K562 (cell line): ENCODE results near the gene PPP4C. TPM values are rescaled to one million over a fixed set of nuclear protein-coding genes. Genes with fewer than 3 reads are reported as not detected.

ENCODE experiments used
- ARID2 ChIP-seq: fragments of 450-650 bp; IDR thresholded peaks from 2 replicates; pipeline ENCODE4 v1.6.1; 2017; ENCODE audit warnings: antibody characterized with exemption, mild to moderate bottlenecking
- BRD4 ChIP-seq: fragments of 200-600 bp; sonication (generic); IDR thresholded peaks from 2 replicates; pipeline ENCODE4 v1.6.1; 2017; ENCODE audit warnings: inconsistent platforms
- CHD1 ChIP-seq: fragments of 200-600 bp; sonication (generic); IDR thresholded peaks from one replicate; pipeline ENCODE4 v1.6.1; 2012; ENCODE audit warnings: mild to moderate bottlenecking, moderate library complexity, low read length, inconsistent platforms
- CREB1 ChIP-seq, 2 experiments: sonication (generic) in 1 of 2; formaldehyde crosslinking in 1 of 2; IDR thresholded peaks; 2 replicates each; pipeline versions ENCODE4 v1.6.1 to v1.8.0; 2012 to 2022; ENCODE audit warnings: inconsistent platforms in 1 of 2, mild to moderate bottlenecking in 1 of 2, missing genetic modification reagents in 1 of 2, moderate library complexity in 1 of 2
- ETV6 ChIP-seq, 3 experiments: fragments of 150-350 bp in 1 of 3; sonication (generic) in 1 of 3; formaldehyde crosslinking in 1 of 3; IDR thresholded peaks; 2 replicates each; pipeline versions ENCODE4 v1.6.1 to v1.8.0; 2014 to 2022; ENCODE audit warnings: borderline replicate concordance in 2 of 3, low read depth in 2 of 3, antibody characterized with exemption in 1 of 3, low read length in 1 of 3, mild to moderate bottlenecking in 1 of 3, missing genetic modification reagents in 1 of 3
- JUNB ChIP-seq: fragments of 450-650 bp; formaldehyde crosslinking; conservative IDR thresholded peaks from 2 replicates; pipeline ENCODE4 v1.4.0; 2020; ENCODE audit warnings: mild to moderate bottlenecking
- JUND ChIP-seq, 2 experiments: IDR thresholded peaks; 2 replicates in 1 of 2; 3 replicates in 1 of 2; pipeline ENCODE4 v1.6.1; 2011; ENCODE audit warnings: borderline replicate concordance in 2 of 2, low read depth in 2 of 2, low read length in 2 of 2, improper control_type of control experiment in 1 of 2, missing biosample characterization in 1 of 2, missing genetic modification characterization in 1 of 2, missing genetic modification reagents in 1 of 2
- MAFF ChIP-seq: IDR thresholded peaks from 2 replicates; pipeline ENCODE4 v1.6.1; 2012; ENCODE audit warnings: low read length, improper control_type of control experiment
- NFIC ChIP-seq: fragments of 450-650 bp; IDR thresholded peaks from 2 replicates; pipeline ENCODE4 v1.6.1; 2017; ENCODE audit warnings: mild to moderate bottlenecking, inconsistent platforms
- NR1H2 ChIP-seq: sonication (generic); formaldehyde crosslinking; IDR thresholded peaks from 2 replicates; pipeline ENCODE4 v1.4.0; 2020; ENCODE audit warnings: mild to moderate bottlenecking, missing genetic modification reagents
- RFX5 ChIP-seq: IDR thresholded peaks from 2 replicates; pipeline ENCODE4 v1.6.1; 2011; ENCODE audit warnings: low read depth, mild to moderate bottlenecking, improper control_type of control experiment, low read length
- RHOXF2B ChIP-seq: fragments of 250-450 bp; sonication (Bioruptor Pico); conservative IDR thresholded peaks from 2 replicates; pipeline ENCODE4 v1.5.1; 2021
- SMAD1 ChIP-seq: fragments of 150-350 bp; IDR thresholded peaks from 2 replicates; pipeline ENCODE4 v1.6.1; 2014; ENCODE audit warnings: low read length, low read depth; ENCODE audit not compliant: partially characterized antibody
- SRSF9 ChIP-seq: fragments of 200-400 bp; formaldehyde crosslinking; IDR thresholded peaks from 2 replicates; pipeline ENCODE4 v1.6.1; 2017; ENCODE audit warnings: low read depth, low read length, borderline replicate concordance
- STAG1 ChIP-seq: sonication (generic); formaldehyde crosslinking; IDR thresholded peaks from 2 replicates; pipeline ENCODE4 v1.5.0; 2020; ENCODE audit warnings: missing genetic modification reagents, borderline replicate concordance
- TBL1XR1 ChIP-seq, 2 experiments: IDR thresholded peaks; 2 replicates each; pipeline ENCODE4 v1.6.1; 2012; ENCODE audit warnings: improper control_type of control experiment in 2 of 2, low read length in 2 of 2, mild to moderate bottlenecking in 1 of 2
- TCF7 ChIP-seq: sonication (generic); IDR thresholded peaks from 2 replicates; pipeline ENCODE4 v1.6.1; 2016; ENCODE audit warnings: antibody characterized with exemption, borderline replicate concordance
- TEAD4 ChIP-seq, 2 experiments: sonication (generic) in 1 of 2; formaldehyde crosslinking in 1 of 2; IDR thresholded peaks; 2 replicates each; pipeline versions ENCODE4 v1.6.1 to v1.8.0; 2012 to 2022; ENCODE audit warnings: borderline replicate concordance in 1 of 2, inconsistent platforms in 1 of 2, low read length in 1 of 2, mild to moderate bottlenecking in 1 of 2, missing genetic modification reagents in 1 of 2
- ZBED1 ChIP-seq: IDR thresholded peaks from 2 replicates; pipeline ENCODE4 v1.6.1; 2014
- ZNF174 ChIP-seq: fragments of 250-450 bp; sonication (Bioruptor Pico); IDR thresholded peaks from 2 replicates; pipeline ENCODE4 v1.4.0; 2020; ENCODE audit warnings: mild to moderate bottlenecking
- polyA plus RNA-seq, 8 experiments: library from polyadenylated mRNA; depleted of rRNA in 4 of 8; stranded (reverse) in 5 of 8; unstranded in 3 of 8; fragments of >200 nt; fragmentation: Nextera tagmentation in 2 of 8; fragmentation: Illumina TruSeq in 1 of 8; extraction: Ambion mirVana in 2 of 8; extraction: Trizol in 1 of 8; gene quantifications; 2 replicates each; pipeline versions ENCODE4 v1.2.1 to v1.2.3, GENCODE V29; 2011 to 2014; ENCODE audit warnings: inconsistent platforms in 1 of 8, missing spikeins in 1 of 8
- total RNA-seq, 7 experiments: library from RNA; depleted of rRNA in 6 of 7; stranded (reverse); fragments of >200 nt in 6 of 7; fragmentation: Illumina TruSeq in 2 of 7; extraction: Trizol in 2 of 7; gene quantifications; 2 replicates each; pipeline versions ENCODE4 v1.2.1 to v1.2.3, GENCODE V29; 2011 to 2021; ENCODE audit warnings: low replicate concordance in 1 of 7
- TF ChIP-seq, protein P1 (sequence below): fragments of 250-450 bp; sonication (Bioruptor Pico); IDR thresholded peaks from 2 replicates; pipeline ENCODE4 v1.5.0; 2022; ENCODE audit warnings: mild to moderate bottlenecking
- TF ChIP-seq, protein P2 (sequence below): fragments of 450-650 bp; formaldehyde crosslinking; conservative IDR thresholded peaks from 2 replicates; pipeline ENCODE4 v1.4.0; 2022; ENCODE audit warnings: mild to moderate bottlenecking, missing genetic modification characterization
- TF ChIP-seq, protein P3 (sequence below): fragments of 450-650 bp; formaldehyde crosslinking; IDR thresholded peaks from 2 replicates; pipeline ENCODE4 v1.4.0; 2020; ENCODE audit warnings: mild to moderate bottlenecking, moderate library complexity

PPP4C gene
- total and polyA plus RNA-seq, 9 of the 15 experiments (the other 6 are each of a cell fraction or from before 2014, with no cell fraction given), result 3.5 to 183 (median 131) TPM

GRCh38 chr16:30075503-30076275, at the start of gene PPP4C (continued):
- TF ChIP-seq RFX5 (no peak), ZNF174 (no peak), MAFF (no peak), CREB1 (IDR thresholded peaks at IDR 0.05) (peak; percentile 92), CREB1 (CRISPR knock-in tag; IDR thresholded peaks at IDR 0.05) (peak; percentile 91), NFIC (no peak; the same call in 1 of the 2 replicates), CHD1 (peak; percentile 60), TEAD4 (IDR thresholded peaks at IDR 0.05; ENCODE audit: low read length) (no peak), TEAD4 (CRISPR knock-in tag; IDR thresholded peaks at IDR 0.05; ENCODE audit: borderline replicate concordance) (no peak), TCF7 (no peak), RHOXF2B (CRISPR knock-in tag) (no peak), ZBED1 (no peak), SMAD1 (peak; percentile 88), NR1H2 (CRISPR knock-in tag) (no peak), SRSF9 (no peak), BRD4 (peak; percentile 82; the same call in 1 of the 2 replicates), JUNB (CRISPR knock-in tag) (no peak), JUND (IDR thresholded peaks at IDR 0.05; ENCODE audit: borderline replicate concordance, low read depth, low read length) (peak; percentile 60; the same call in 1 of the 2 replicates), JUND (tag; IDR thresholded peaks at IDR 0.05; ENCODE audit: borderline replicate concordance, low read depth, low read length) (peak; percentile 39; the same call in 1 of the 3 replicates), ARID2 (no peak), ETV6 (IDR thresholded peaks at IDR 0.05; ENCODE audit: borderline replicate concordance in 1 of 2, low read depth in 2 of 2, low read length in 1 of 2) (peak in 1 of 2 experiments; percentile 89; a peak in 2 of 4 replicates), ETV6 (CRISPR knock-in tag; IDR thresholded peaks at IDR 0.05; ENCODE audit: borderline replicate concordance) (no peak), STAG1 (CRISPR knock-in tag) (0 out of 2 replicates have a peak, but pooled peaks have one; percentile 13), TBL1XR1 (IDR thresholded peaks at IDR 0.05; ENCODE audit: low read length in 2 of 2) (0 out of 4 replicates have a peak, but pooled peaks of 1 of the 2 experiments have one; percentile 17)
- TF ChIP-seq, protein P1, sequence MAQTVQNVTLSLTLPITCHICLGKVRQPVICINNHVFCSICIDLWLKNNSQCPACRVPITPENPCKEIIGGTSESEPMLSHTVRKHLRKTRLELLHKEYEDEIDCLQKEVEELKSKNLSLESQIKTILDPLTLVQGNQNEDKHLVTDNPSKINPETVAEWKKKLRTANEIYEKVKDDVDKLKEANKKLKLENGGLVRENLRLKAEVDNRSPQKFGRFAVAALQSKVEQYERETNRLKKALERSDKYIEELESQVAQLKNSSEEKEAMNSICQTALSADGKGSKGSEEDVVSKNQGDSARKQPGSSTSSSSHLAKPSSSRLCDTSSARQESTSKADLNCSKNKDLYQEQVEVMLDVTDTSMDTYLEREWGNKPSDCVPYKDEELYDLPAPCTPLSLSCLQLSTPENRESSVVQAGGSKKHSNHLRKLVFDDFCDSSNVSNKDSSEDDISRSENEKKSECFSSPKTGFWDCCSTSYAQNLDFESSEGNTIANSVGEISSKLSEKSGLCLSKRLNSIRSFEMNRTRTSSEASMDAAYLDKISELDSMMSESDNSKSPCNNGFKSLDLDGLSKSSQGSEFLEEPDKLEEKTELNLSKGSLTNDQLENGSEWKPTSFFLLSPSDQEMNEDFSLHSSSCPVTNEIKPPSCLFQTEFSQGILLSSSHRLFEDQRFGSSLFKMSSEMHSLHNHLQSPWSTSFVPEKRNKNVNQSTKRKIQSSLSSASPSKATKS (CRISPR knock-in tag), result no peak
- TF ChIP-seq, protein P2, sequence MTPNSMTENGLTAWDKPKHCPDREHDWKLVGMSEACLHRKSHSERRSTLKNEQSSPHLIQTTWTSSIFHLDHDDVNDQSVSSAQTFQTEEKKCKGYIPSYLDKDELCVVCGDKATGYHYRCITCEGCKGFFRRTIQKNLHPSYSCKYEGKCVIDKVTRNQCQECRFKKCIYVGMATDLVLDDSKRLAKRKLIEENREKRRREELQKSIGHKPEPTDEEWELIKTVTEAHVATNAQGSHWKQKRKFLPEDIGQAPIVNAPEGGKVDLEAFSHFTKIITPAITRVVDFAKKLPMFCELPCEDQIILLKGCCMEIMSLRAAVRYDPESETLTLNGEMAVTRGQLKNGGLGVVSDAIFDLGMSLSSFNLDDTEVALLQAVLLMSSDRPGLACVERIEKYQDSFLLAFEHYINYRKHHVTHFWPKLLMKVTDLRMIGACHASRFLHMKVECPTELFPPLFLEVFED (CRISPR knock-in tag), result no peak
- TF ChIP-seq, protein P3, sequence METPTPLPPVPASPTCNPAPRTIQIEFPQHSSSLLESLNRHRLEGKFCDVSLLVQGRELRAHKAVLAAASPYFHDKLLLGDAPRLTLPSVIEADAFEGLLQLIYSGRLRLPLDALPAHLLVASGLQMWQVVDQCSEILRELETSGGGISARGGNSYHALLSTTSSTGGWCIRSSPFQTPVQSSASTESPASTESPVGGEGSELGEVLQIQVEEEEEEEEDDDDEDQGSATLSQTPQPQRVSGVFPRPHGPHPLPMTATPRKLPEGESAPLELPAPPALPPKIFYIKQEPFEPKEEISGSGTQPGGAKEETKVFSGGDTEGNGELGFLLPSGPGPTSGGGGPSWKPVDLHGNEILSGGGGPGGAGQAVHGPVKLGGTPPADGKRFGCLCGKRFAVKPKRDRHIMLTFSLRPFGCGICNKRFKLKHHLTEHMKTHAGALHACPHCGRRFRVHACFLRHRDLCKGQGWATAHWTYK (CRISPR knock-in tag), result 0 out of 2 replicates have a peak, but pooled peaks have one; percentile 41
